Measurements from ENCODE around the gene CFAP57. TPM values are rescaled to one million over a fixed set of nuclear protein-coding genes. Genes with fewer than 3 reads are reported as not detected.

Gene CFAP57
- total and polyA plus RNA-seq, 2 donors from 2014 or later = 0.34 to 2.3 TPM

DNA sequence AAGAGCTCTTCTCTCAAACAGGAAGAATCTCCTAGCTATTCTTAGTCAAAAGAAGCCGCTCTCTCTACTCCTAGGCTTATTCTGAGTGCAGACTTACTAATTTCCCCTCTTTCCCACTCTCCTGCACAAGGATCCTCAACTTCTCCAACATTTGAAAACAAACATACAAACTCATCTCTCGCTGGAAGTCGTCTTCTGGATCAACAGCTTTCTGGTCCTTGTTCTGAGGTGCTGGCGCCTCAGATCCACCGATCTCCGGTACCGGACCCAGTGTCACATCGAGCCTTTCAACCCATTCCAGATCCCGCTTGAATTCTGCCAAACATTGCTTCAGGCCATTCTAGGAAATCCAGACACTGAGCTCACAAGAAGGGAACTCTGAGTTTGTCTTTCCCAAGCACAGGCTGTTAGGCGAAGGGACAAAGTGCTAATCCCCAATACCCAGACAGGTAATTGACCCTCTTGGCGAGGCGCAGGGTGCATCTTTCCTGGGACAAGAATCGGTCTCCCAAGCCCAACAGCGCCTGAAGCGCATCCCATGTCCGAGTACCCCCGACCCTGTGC is 736 bp upstream of the CFAP57 start:
- DNase-seq = no peak
- Histone ChIP-seq H3K27me3 (ENCODE audit: control insufficient read depth, insufficient read depth, low read length) (no peaks in the 10 kb centered on the region), H3K9ac (ENCODE audit: low read length in 3 of 3) (peak overlapping the region; percentile 74 to 90 (median 76)), H3K27ac (ENCODE audit: low read depth in 2 of 2, low read length in 2 of 2) (peak overlapping the region in 1 of 2 donors; percentile 55), H3K4me1 (ENCODE audit: control insufficient read depth in 2 of 3, insufficient read depth in 2 of 3, low read depth in 1 of 3, low read length in 3 of 3) (peaks cover 0 to 11% (median 10%) of the 10 kb centered on the region in 3 donors), H3K4me3 (ENCODE audit: low read length in 3 of 3) (peak overlapping the region; percentile 84 to 98 (median 97)), H3K36me3 (ENCODE audit: control insufficient read depth in 2 of 3, insufficient read depth in 3 of 3, low read length in 3 of 3) (peaks cover 8 to 27% (median 17%) of the 10 kb centered on the region in 3 donors), H3K9me3 (ENCODE audit: control insufficient read depth in 2 of 3, insufficient read depth in 1 of 3, low read length in 3 of 3) (no peaks in the 10 kb centered on the region)
- no peak for FAIRE-seq
- intact Hi-C loops (cut with DNase I) = no loop called here
- TF ChIP-seq, protein P1, sequence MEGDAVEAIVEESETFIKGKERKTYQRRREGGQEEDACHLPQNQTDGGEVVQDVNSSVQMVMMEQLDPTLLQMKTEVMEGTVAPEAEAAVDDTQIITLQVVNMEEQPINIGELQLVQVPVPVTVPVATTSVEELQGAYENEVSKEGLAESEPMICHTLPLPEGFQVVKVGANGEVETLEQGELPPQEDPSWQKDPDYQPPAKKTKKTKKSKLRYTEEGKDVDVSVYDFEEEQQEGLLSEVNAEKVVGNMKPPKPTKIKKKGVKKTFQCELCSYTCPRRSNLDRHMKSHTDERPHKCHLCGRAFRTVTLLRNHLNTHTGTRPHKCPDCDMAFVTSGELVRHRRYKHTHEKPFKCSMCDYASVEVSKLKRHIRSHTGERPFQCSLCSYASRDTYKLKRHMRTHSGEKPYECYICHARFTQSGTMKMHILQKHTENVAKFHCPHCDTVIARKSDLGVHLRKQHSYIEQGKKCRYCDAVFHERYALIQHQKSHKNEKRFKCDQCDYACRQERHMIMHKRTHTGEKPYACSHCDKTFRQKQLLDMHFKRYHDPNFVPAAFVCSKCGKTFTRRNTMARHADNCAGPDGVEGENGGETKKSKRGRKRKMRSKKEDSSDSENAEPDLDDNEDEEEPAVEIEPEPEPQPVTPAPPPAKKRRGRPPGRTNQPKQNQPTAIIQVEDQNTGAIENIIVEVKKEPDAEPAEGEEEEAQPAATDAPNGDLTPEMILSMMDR (IDR thresholded peaks at IDR 0.05; ENCODE audit: borderline replicate concordance, extremely low read depth, insufficient read depth) = no peak

DNA sequence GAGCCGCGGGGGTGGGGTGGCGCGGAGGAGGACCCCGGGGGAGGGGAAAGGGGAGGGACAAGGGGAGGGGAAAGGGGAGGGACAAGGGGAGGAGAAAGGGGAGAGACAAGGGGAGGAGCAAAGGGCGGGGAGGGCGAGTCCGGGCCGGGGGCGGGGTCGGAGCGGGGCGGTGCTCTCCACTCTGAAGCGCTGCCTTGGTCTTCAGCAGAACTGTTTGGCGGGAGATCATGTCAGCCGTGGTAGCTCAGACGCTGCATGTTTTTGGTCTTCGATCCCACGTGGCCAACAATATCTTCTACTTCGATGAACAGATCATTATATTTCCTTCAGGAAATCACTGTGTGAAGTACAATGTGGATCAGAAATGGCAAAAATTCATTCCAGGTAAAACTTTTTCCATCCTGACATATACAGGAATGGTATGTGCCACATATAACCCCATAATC is 420 bp downstream of the CFAP57 start:
- no peaks in the 10 kb centered on the region for H3K9me3 ChIP-seq (ENCODE audit: control insufficient read depth in 2 of 3, insufficient read depth in 1 of 3, low read length in 3 of 3)
- peak overlapping the region; percentile 84 to 98 (median 97) for H3K4me3 ChIP-seq (ENCODE audit: low read length in 3 of 3)
- intact Hi-C loops (cut with DNase I) = no loop called here
- peaks cover 0 to 11% (median 10%) of the 10 kb centered on the region in 3 donors for H3K4me1 ChIP-seq (ENCODE audit: control insufficient read depth in 2 of 3, insufficient read depth in 2 of 3, low read depth in 1 of 3, low read length in 3 of 3)
- no peak for FAIRE-seq
- no peaks in the 10 kb centered on the region for H3K27me3 ChIP-seq (ENCODE audit: control insufficient read depth, insufficient read depth, low read length)
- H3K9ac ChIP-seq (ENCODE audit: low read length in 3 of 3) = peak overlapping the region in 2 of 3 donors; percentile 32 to 74
- H3K27ac ChIP-seq (ENCODE audit: low read depth in 2 of 2, low read length in 2 of 2) = peak overlapping the region; percentile 55 to 65
- TF ChIP-seq, protein P1 (IDR thresholded peaks at IDR 0.05; ENCODE audit: borderline replicate concordance, extremely low read depth, insufficient read depth) = no peak
- DNase-seq = peak; percentile 89 to 95 (median 93)
- H3K36me3 ChIP-seq (ENCODE audit: control insufficient read depth in 2 of 3, insufficient read depth in 3 of 3, low read length in 3 of 3) = peaks cover 4 to 15% (median 12%) of the 10 kb centered on the region in 3 donors

DNA sequence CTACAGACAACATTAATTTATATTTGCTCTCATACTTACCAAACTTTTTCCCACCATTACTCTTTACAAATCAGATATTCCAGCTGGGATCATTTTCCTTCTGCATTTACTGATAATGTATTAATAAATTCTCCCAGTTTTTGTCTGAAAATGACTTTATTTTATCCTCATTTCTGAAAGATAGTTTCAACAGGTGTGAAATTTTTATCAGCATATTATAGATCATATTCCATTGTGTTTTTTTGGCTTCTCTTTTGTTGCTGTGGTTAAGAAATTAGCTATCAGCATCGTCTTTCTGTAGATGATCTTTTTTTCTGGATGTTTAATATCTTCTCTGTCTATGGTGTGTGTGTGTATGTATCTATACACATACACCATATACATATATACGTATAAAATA is 2.7 kb downstream of the CFAP57 start:
- no peak overlapping the region for H3K27ac ChIP-seq (ENCODE audit: low read depth in 2 of 2, low read length in 2 of 2)
- FAIRE-seq = no peak
- H3K9ac ChIP-seq (ENCODE audit: low read length in 3 of 3) = no peak overlapping the region
- H3K36me3 ChIP-seq (ENCODE audit: control insufficient read depth in 2 of 3, insufficient read depth in 3 of 3, low read length in 3 of 3) = peaks cover 0 to 2% (median 0%) of the 10 kb centered on the region in 3 donors
- DNase-seq = no peak
- intact Hi-C loops (cut with DNase I) = no loop called here
- H3K27me3 ChIP-seq (ENCODE audit: control insufficient read depth, insufficient read depth, low read length) = no peaks in the 10 kb centered on the region
- no peaks in the 10 kb centered on the region for H3K9me3 ChIP-seq (ENCODE audit: control insufficient read depth in 2 of 3, insufficient read depth in 1 of 3, low read length in 3 of 3)
- TF ChIP-seq, protein P1 (IDR thresholded peaks at IDR 0.05; ENCODE audit: borderline replicate concordance, extremely low read depth, insufficient read depth) = no peak
- H3K4me3 ChIP-seq (ENCODE audit: low read length in 3 of 3) = no peak overlapping the region
- peaks cover 0 to 11% (median 10%) of the 10 kb centered on the region in 3 donors for H3K4me1 ChIP-seq (ENCODE audit: control insufficient read depth in 2 of 3, insufficient read depth in 2 of 3, low read depth in 1 of 3, low read length in 3 of 3)
